ENCODE results near the gene PRKN.
"Not testable (repeated sequence)": the region's sequence is repeated elsewhere in the genome, so short reads cannot be mapped to it uniquely, and the experiment has no call there.

PRKN gene

GRCh38 chr6:161903584-161904212 is 823.9 kb downstream of the PRKN start:
- DNase-seq (ENCODE audit: low read depth), result no peak

- DNase-seq (ENCODE audit: low read depth), result no peak
These were observed 825.7 kb downstream of the PRKN start for GRCh38 chr6:161901740-161902426.

- DNase-seq (ENCODE audit: low read depth), result no peak
These were observed 833.1 kb downstream of the PRKN start for GRCh38 chr6:161894436-161894835.

GRCh38 chr6:161891542-161891941 is 836.0 kb downstream of the PRKN start:
- no peak for DNase-seq (ENCODE audit: low read depth)

- DNase-seq (ENCODE audit: low read depth), result no peak
These were observed 836.7 kb downstream of the PRKN start for GRCh38 chr6:161890832-161891297.

GRCh38 chr6:161890133-161890831 is 837.3 kb downstream of the PRKN start:
- DNase-seq (ENCODE audit: low read depth), result no peak

- DNase-seq (ENCODE audit: low read depth), result no peak
These were observed 838.2 kb downstream of the PRKN start for GRCh38 chr6:161889324-161889723.

- DNase-seq (ENCODE audit: low read depth), result not testable (repeated sequence)
These were observed 841.0 kb downstream of the PRKN start for GRCh38 chr6:161886545-161886944.

GRCh38 chr6:161884782-161885181 is 842.8 kb downstream of the PRKN start:
- DNase-seq (ENCODE audit: low read depth), result no peak

- no peak for DNase-seq (ENCODE audit: low read depth)
These were observed 845.3 kb downstream of the PRKN start for GRCh38 chr6:161882196-161882765.

GRCh38 chr6:161880056-161880455 is 847.5 kb downstream of the PRKN start:
- no peak for DNase-seq (ENCODE audit: low read depth)

GRCh38 chr6:161876231-161876630 is 851.3 kb downstream of the PRKN start:
- DNase-seq (ENCODE audit: low read depth), result no peak

GRCh38 chr6:161870236-161870901 is 857.2 kb downstream of the PRKN start:
- no peak for DNase-seq (ENCODE audit: low read depth)

GRCh38 chr6:161869491-161869890 is 858.1 kb downstream of the PRKN start:
- DNase-seq (ENCODE audit: low read depth), result no peak

GRCh38 chr6:161866570-161866969 is 861.0 kb downstream of the PRKN start:
- DNase-seq (ENCODE audit: low read depth), result no peak

- not testable (repeated sequence) for DNase-seq (ENCODE audit: low read depth)
These were observed 866.5 kb downstream of the PRKN start for GRCh38 chr6:161861061-161861460.

GRCh38 chr6:161853657-161854056 is 873.9 kb downstream of the PRKN start:
- no peak for DNase-seq (ENCODE audit: low read depth)

- not testable (repeated sequence) for DNase-seq (ENCODE audit: low read depth)
These were observed 876.1 kb downstream of the PRKN start for GRCh38 chr6:161851486-161851885.

GRCh38 chr6:161850562-161850961 is 877.0 kb downstream of the PRKN start:
- DNase-seq (ENCODE audit: low read depth), result no peak

- DNase-seq (ENCODE audit: low read depth), result no peak
These were observed 879.9 kb downstream of the PRKN start for GRCh38 chr6:161847628-161848027.

GRCh38 chr6:161844804-161845203 is 882.8 kb downstream of the PRKN start:
- no peak for DNase-seq (ENCODE audit: low read depth)

GRCh38 chr6:161843066-161843465 is 884.5 kb downstream of the PRKN start:
- DNase-seq (ENCODE audit: low read depth), result no peak
